Forelimb muscle (tissue), 1 donor: Measurements from ENCODE around the gene USP22. TPM values are rescaled to one million over a fixed set of nuclear protein-coding genes. Genes with fewer than 3 reads are reported as not detected.
"Not testable (repeated sequence)": the region's sequence is repeated elsewhere in the genome, so short reads cannot be mapped to it uniquely, and the experiment has no call there.

Experiments used
- DNase-seq: peaks from one replicate; pipeline ENCODE4 v3.0.0-alpha.2; 2013; ENCODE audit warnings: low read depth
- polyA plus RNA-seq: library from polyadenylated mRNA; unstranded; fragments of 120-200 nt; gene quantifications from one replicate; pipeline ENCODE4 v1.2.1, GENCODE V29; 2013; ENCODE audit not compliant: insufficient read length

The USP22 gene
- polyA plus RNA-seq: 149 TPM

GRCh38 chr17:21042458-21043295, at the start of gene USP22:
TSS of gene USP22 (minus strand) at chr17:21043011. CDS start at chr17:21042835, 176 bp downstream.
- DNase-seq: peak; percentile 77

- DNase-seq: no peak
Observed at GRCh38 chr17:21090902-21091618, 48.2 kb upstream of the USP22 start.

- DNase-seq: no peak
Observed at GRCh38 chr17:21089933-21090901, 47.4 kb upstream of the USP22 start.

- DNase-seq: no peak
Observed at GRCh38 chr17:21089145-21089544, 46.3 kb upstream of the USP22 start.

DNA sequence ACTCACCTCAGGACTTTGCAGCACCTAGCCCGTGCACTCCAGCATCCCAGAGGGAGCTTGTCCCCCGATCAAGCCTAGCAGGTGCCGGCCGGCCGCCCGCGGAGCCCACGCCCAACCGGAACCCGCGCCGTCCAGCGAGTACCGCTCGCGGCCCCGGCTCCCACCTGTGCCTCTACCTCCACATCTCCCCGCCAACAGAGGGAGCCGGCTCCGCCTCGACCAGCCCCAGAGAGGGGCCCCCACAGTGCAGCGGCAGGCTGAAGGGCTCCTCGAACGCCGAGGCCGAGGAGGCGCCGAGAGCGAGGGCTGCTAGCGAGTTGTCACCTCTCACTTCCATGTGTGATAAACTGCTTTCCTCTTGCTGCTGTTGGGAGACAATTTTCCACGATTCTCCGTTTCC, 42.9 kb upstream of the USP22 start:
- DNase-seq: no peak

DNA sequence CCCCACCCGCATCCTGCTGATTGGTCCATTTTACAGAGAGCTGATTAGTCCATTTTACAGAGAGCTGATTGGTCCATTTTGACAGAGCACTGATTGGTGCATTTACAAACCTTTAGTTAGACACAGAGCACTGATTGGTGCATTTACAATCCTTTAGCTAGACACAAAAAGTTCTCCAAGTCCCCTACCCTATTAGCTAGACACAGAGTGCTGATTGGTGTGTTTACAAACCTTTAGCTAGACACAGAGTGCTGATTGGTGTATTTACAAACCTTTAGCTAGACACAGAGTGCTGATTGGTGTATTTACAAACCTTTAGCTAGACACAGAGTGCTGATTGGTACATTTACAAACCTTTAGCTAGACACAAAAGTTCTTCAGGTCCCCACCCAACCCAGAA, 42.5 kb upstream of the USP22 start:
- not testable (repeated sequence) for DNase-seq

DNA sequence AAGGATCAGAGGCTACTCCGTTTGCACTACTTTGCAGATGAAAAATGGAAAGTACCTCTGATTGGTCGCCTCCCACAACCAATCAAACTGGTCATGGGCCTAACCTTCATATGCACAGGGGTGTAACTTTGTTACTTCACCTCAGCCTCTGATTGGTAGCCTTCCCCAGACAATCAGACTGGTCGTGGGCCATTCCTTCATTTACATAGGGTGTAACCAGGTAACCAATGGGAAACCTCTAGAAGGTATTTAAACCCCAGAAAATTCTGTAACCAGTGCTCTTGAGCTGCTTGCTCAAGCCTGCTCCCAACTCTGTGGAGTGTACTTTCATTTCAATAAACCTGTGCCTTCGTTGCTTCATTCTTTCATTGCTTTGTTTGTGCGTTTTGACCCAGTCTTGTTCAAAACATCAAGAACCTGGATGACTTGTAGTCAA, 39.2 kb upstream of the USP22 start:
- DNase-seq: no peak

- DNase-seq: no peak
Observed at GRCh38 chr17:21079196-21079595, 36.4 kb upstream of the USP22 start.

DNA sequence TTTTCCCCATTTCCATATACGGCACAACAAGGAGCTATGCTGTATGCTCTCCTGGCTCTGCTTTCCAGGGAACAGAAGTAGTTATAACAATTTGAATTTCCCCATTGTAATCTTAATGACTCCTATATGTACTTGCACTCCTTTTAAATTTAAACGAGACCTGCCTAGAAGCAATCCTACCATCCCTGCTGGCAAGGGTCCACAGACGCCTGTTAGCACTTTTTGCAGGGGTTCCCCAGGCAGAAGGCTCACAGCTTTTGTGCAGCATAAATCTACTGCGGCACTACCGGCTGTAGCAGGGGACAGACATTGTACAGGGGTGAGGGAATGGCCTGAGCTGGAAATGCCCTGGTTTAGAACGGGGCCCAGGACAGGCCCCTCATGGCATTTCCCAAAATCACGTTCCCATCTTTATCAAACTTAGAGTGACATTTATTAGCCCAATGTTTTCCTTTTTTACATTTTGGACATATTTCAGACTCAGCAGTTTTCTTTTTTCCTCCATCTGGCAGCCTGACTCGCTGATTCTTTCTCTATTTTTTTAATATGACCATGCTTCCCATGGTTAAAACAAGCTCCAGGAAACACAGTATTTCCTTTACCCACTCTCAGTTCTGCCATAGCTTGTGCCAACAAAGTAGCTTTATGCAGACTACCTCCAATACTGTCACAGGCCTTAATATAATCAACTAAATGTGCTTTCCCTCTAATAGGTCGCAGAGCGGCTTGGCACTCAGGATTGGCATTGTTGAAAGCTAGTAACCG, 35.4 kb upstream of the USP22 start:
- DNase-seq: no peak

- no peak for DNase-seq
Observed at GRCh38 chr17:21077281-21077680, 34.5 kb upstream of the USP22 start.

DNA sequence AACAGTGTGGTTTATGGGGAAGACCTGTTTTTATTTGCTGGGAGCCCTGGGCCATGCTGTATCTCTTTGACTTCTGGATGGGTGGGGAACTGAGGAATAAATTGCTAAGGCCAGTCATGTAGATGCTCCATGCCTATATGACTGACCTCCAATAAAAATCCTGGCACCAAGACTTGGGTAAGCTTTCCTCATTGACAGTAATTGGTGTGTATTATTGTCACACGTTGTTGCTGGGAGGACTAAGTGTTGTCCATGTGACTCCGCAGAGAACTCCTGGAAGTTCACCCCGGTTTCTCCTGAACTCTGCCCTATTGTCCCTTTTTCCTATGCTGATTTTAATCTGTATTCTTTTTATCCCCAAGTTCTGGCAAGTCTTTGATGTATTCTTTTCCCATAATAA, 33.4 kb upstream of the USP22 start:
- no peak for DNase-seq

- DNase-seq: no peak
Observed at GRCh38 chr17:21075739-21076085, 32.9 kb upstream of the USP22 start.

DNA sequence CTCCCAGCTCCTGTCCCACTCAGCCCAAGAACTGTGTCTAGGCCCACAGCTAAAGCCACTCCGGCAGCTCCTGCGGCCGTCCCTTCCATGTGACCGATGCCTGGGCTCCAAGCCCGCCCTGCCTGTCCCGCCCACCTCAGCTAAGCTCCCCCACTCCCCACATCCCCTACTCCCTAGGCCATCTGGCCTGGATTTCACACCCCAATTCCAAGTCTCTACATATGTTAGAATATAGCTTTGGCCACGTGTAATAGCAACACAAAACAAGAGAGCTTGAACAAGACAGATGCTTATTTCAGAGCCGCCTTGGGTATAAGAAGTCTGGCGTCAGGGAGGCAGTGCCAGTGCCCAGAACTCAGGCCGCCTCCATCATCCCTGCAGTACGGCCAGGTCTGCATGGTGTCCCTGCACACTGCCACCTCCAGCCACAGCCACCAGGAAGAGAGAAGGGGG, 30.0 kb upstream of the USP22 start:
- peak; percentile 63 for DNase-seq

GRCh38 chr17:21066394-21066793, 23.6 kb upstream of the USP22 start:
- DNase-seq: no peak

GRCh38 chr17:21061971-21062526, 19.2 kb upstream of the USP22 start:
- DNase-seq: no peak

- no peak for DNase-seq
Observed at GRCh38 chr17:21061158-21061835, 18.5 kb upstream of the USP22 start.

DNA sequence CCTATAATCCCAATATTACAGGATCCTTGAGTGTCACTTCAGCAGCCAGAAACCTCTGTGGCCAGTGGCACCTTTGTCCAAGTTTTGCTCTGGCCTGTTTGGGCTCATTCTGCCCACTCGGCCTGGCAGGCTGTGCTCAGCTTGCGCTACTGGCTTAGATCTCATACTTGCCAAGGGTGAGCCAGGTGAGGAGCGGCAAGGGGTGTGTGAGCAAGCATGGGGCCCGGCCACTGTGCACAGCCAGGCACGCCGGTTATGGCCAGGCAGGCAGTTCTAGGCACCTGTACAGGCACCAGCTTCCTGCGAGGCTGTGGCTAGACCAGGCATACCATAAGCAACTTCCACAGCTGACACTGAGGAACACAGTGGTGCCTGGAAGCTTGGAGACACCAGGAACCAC, 16.9 kb upstream of the USP22 start:
- DNase-seq: no peak

DNA sequence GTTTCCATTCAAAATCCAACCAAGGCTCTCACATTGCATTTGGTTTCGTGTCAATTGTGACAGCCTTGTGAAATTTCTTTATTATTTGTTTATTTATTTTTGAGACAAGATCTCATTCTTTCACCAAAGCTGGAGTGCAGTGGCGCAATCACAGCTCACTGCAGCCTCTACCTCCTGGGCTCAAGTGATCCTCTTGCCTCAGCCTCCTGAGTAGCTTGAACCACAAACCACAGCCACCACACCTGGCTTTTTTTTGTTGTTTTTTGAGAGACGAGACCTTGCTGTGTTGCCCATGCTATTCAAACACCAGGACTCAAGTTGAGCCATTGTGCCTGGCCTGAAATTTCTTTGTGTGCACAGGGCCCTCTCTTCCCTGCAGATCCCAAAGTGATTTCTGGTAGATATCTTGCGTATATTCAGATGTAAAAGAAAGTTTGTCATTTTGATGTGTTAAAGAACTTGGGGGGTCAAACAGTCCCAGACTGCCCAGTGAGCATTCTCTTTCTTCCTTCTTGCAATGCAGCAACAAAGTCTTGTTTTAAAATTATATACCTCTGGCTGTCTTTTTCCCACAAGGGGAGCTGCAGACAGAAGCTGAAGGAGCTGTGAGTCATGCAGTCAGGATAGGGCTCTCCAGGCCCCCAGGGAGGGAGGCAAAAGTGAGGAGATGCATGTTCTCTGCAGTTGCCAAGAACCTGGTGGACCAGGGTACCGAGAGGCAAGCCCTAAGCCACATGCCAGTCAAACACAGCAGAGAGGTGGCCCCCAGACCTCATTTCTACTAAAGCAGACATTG, 15.5 kb upstream of the USP22 start:
- DNase-seq: no peak

DNA sequence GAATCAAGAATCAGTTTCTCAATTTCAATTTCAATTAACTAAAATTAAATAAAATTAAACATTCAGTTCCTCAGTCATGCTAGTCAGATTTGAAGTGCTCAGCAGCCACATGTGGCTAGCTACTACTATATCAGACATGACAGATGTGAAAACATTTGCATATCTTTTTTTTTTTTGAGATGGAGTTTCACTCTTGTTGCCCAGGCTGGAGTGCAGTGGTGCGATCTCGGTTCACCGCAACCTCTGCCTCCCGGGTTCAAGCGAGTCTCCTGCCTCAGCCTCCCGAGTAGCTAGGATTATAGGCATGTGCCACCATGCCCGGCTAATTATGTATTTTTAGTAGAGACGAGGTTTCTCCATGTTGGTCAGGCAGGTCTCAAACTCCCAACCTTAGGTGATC, 10.2 kb upstream of the USP22 start:
- not testable (repeated sequence) for DNase-seq
